ENCODE measurements around the gene SMAP2. TPM values are rescaled to one million over a fixed set of nuclear protein-coding genes. Genes with fewer than 3 reads are reported as not detected.
A peak's percentile ranks its signal among the peaks of the same experiment; 100 is the strongest.

Gene SMAP2
- total and polyA plus RNA-seq, 11 donors, result 8.9 to 44.4 (median 12.9) TPM

GRCh38 chr1:40431385-40431784 is 57.9 kb downstream of the SMAP2 start:
- intact Hi-C loops (cut with DNase I), result no loop called here
- ATAC-seq (no peak), DNase-seq (no peak)

GRCh38 chr1:40432644-40433390 is 59.3 kb downstream of the SMAP2 start:
- Histone ChIP-seq H3K4me3 (no peak overlapping the region), H3K27ac (no peak overlapping the region), H3K36me3 (no peaks in the 10 kb centered on the region), H3K27me3 (no peaks in the 10 kb centered on the region), H3K9me3 (no peaks in the 10 kb centered on the region), H3K4me1 (no peaks in the 10 kb centered on the region)
- intact Hi-C loops (cut with DNase I), result no loop called here
- DNase-seq (no peak), ATAC-seq (no peak)
- TF ChIP-seq CTCF (IDR thresholded peaks at IDR 0.05) (no peak), POLR2A (IDR thresholded peaks at IDR 0.05) (no peak)
- 44 to 57% (median 50%) methylated on average over 3 of the region's 3 CpGs for WGBS, 4 donors

More at GRCh38 chr1:40431385-40431784, 57.9 kb downstream of the SMAP2 start:
- H3K27ac ChIP-seq, result no peak overlapping the region
- no peaks in the 10 kb centered on the region for H3K27me3 ChIP-seq
- H3K36me3 ChIP-seq, result no peaks in the 10 kb centered on the region
- TF ChIP-seq POLR2A (IDR thresholded peaks at IDR 0.05) (no peak), CTCF (IDR thresholded peaks at IDR 0.05) (no peak)
- H3K9me3 ChIP-seq, result no peaks in the 10 kb centered on the region
- H3K4me3 ChIP-seq, result no peak overlapping the region
- no peaks in the 10 kb centered on the region for H3K4me1 ChIP-seq

GRCh38 chr1:40435471-40435870 is 61.9 kb downstream of the SMAP2 start:
- no peak overlapping the region for H3K4me3 ChIP-seq
- H3K27ac ChIP-seq, result no peak overlapping the region
- H3K27me3 ChIP-seq, result no peaks in the 10 kb centered on the region
- H3K36me3 ChIP-seq, result no peaks in the 10 kb centered on the region
- H3K9me3 ChIP-seq, result no peaks in the 10 kb centered on the region
- H3K4me1 ChIP-seq, result no peaks in the 10 kb centered on the region
- 69 to 80% (median 77%) methylated on average over 5 of the region's 5 CpGs for WGBS, 4 donors
- DNase-seq (no peak), ATAC-seq (peak in 1 of 4 donors; percentile 26)
- intact Hi-C loops (cut with DNase I), result no loop called here
- no peak for TF ChIP-seq CTCF (IDR thresholded peaks at IDR 0.05)

GRCh38 chr1:40435876-40436275 is 62.3 kb downstream of the SMAP2 start:
- TF ChIP-seq POLR2A (IDR thresholded peaks at IDR 0.05), result no peak
- TF ChIP-seq CTCF (IDR thresholded peaks at IDR 0.05), result no peak
- WGBS, 4 donors, result 71 to 81% (median 79%) methylated on average over 4 of the region's 4 CpGs
- intact Hi-C loops (cut with DNase I), result no loop called here
- H3K4me3 ChIP-seq, result no peak overlapping the region
- H3K4me1 ChIP-seq, result no peaks in the 10 kb centered on the region
- no peaks in the 10 kb centered on the region for H3K9me3 ChIP-seq
- ATAC-seq, result no peak
- H3K27me3 ChIP-seq, result no peaks in the 10 kb centered on the region
- no peak overlapping the region for H3K27ac ChIP-seq
- no peaks in the 10 kb centered on the region for H3K36me3 ChIP-seq
- DNase-seq, result no peak

All from heart left ventricle (tissue), 16 donors.